HL-60 (cell line): ENCODE results near the gene FIS1.

Source experiments
- DNase-seq, 2 experiments: peaks; one replicate each; pipeline ENCODE4 v3.0.0-alpha.2; 2010 to 2020; ENCODE audit warnings: low read depth in 1 of 2, low spot score in 1 of 2
- H3K27ac ChIP-seq: fragments of 250-450 bp; sonication (Bioruptor Pico); replicated peaks from 2 replicates; pipeline ENCODE4 v1.5.1; 2020; ENCODE audit warnings: mild to moderate bottlenecking, moderate library complexity
- H3K27me3 ChIP-seq: fragments of 250-450 bp; sonication (Bioruptor Pico); 2 replicates; pipeline ENCODE4 v1.5.1; 2021; ENCODE audit warnings: mild to moderate bottlenecking, moderate library complexity; ENCODE audit not compliant: insufficient read depth, poor library complexity, severe bottlenecking
- H3K4me3 ChIP-seq: replicated peaks from 2 replicates; pipeline ENCODE4 v1.5.1; 2011; ENCODE audit warnings: mild to moderate bottlenecking, control low read depth, low read length; ENCODE audit not compliant: insufficient read depth
- GABPA ChIP-seq: IDR thresholded peaks from 2 replicates; pipeline ENCODE4 v1.6.1; 2012; ENCODE audit warnings: low read depth
- POLR2AphosphoS5 ChIP-seq: IDR thresholded peaks from 2 replicates; pipeline ENCODE4 v1.6.1; 2012; ENCODE audit warnings: low read depth
- SPI1 ChIP-seq: IDR thresholded peaks from 2 replicates; pipeline ENCODE4 v1.6.1; 2012; ENCODE audit warnings: low read depth, mild to moderate bottlenecking, borderline replicate concordance
- TF ChIP-seq, protein P1 (sequence below): IDR thresholded peaks from 2 replicates; pipeline ENCODE4 v1.6.1; 2012; ENCODE audit warnings: low read depth; ENCODE audit not compliant: insufficient replicate concordance
- TF ChIP-seq, protein P2 (sequence below): IDR thresholded peaks from one replicate; pipeline ENCODE4 v1.5.1; 2011; ENCODE audit warnings: low read length, control low read depth, inconsistent platforms; ENCODE audit not compliant: insufficient read depth

The FIS1 gene

GRCh38 chr7:101231644-101232043 is 13.2 kb downstream of the FIS1 start:
- H3K4me3 ChIP-seq = no peak overlapping the region
- no peak for DNase-seq
- H3K27ac ChIP-seq = no peak overlapping the region
- TF ChIP-seq, protein P1, sequence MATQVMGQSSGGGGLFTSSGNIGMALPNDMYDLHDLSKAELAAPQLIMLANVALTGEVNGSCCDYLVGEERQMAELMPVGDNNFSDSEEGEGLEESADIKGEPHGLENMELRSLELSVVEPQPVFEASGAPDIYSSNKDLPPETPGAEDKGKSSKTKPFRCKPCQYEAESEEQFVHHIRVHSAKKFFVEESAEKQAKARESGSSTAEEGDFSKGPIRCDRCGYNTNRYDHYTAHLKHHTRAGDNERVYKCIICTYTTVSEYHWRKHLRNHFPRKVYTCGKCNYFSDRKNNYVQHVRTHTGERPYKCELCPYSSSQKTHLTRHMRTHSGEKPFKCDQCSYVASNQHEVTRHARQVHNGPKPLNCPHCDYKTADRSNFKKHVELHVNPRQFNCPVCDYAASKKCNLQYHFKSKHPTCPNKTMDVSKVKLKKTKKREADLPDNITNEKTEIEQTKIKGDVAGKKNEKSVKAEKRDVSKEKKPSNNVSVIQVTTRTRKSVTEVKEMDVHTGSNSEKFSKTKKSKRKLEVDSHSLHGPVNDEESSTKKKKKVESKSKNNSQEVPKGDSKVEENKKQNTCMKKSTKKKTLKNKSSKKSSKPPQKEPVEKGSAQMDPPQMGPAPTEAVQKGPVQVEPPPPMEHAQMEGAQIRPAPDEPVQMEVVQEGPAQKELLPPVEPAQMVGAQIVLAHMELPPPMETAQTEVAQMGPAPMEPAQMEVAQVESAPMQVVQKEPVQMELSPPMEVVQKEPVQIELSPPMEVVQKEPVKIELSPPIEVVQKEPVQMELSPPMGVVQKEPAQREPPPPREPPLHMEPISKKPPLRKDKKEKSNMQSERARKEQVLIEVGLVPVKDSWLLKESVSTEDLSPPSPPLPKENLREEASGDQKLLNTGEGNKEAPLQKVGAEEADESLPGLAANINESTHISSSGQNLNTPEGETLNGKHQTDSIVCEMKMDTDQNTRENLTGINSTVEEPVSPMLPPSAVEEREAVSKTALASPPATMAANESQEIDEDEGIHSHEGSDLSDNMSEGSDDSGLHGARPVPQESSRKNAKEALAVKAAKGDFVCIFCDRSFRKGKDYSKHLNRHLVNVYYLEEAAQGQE = no peak
- TF ChIP-seq, protein P2, sequence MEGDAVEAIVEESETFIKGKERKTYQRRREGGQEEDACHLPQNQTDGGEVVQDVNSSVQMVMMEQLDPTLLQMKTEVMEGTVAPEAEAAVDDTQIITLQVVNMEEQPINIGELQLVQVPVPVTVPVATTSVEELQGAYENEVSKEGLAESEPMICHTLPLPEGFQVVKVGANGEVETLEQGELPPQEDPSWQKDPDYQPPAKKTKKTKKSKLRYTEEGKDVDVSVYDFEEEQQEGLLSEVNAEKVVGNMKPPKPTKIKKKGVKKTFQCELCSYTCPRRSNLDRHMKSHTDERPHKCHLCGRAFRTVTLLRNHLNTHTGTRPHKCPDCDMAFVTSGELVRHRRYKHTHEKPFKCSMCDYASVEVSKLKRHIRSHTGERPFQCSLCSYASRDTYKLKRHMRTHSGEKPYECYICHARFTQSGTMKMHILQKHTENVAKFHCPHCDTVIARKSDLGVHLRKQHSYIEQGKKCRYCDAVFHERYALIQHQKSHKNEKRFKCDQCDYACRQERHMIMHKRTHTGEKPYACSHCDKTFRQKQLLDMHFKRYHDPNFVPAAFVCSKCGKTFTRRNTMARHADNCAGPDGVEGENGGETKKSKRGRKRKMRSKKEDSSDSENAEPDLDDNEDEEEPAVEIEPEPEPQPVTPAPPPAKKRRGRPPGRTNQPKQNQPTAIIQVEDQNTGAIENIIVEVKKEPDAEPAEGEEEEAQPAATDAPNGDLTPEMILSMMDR = no peak
- TF ChIP-seq GABPA (no peak), POLR2AphosphoS5 (no peak), SPI1 (no peak)
- no peaks in the 10 kb centered on the region for H3K27me3 ChIP-seq

GRCh38 chr7:101226721-101227120 is 18.2 kb downstream of the FIS1 start:
- H3K27me3 ChIP-seq = no peaks in the 10 kb centered on the region
- H3K4me3 ChIP-seq = no peak overlapping the region
- no peak for DNase-seq
- no peak overlapping the region for H3K27ac ChIP-seq
- no peak for TF ChIP-seq POLR2AphosphoS5
- TF ChIP-seq, protein P1 = no peak
- no peak for TF ChIP-seq SPI1
- no peak for TF ChIP-seq GABPA
- TF ChIP-seq, protein P2 = no peak

- DNase-seq = no peak
- Histone ChIP-seq H3K27me3 (no peaks in the 10 kb centered on the region), H3K27ac (no peak overlapping the region), H3K4me3 (no peak overlapping the region)
- TF ChIP-seq, protein P2 = no peak
- no peak for TF ChIP-seq POLR2AphosphoS5
- TF ChIP-seq, protein P1 = no peak
- TF ChIP-seq GABPA = no peak
- no peak for TF ChIP-seq SPI1
These were observed 19.2 kb downstream of the FIS1 start for GRCh38 chr7:101225650-101226049.
